Measurements from ENCODE around the gene PRAME. TPM values are rescaled to one million over a fixed set of nuclear protein-coding genes. Genes with fewer than 3 reads are reported as not detected.

Gene PRAME
- total RNA-seq, 1 donor from 2014 or later = not detected

GRCh38 chr22:22548910-22549309 lies 10.2 kb downstream of the PRAME start:
- FAIRE-seq (no peak), DNase-seq (ENCODE audit: low read depth) (no peak)
- H2AFZ ChIP-seq (ENCODE audit: low read depth, low read length) = no peak overlapping the region
- H3K4me2 ChIP-seq (ENCODE audit: low read length) = no peak overlapping the region
- no peaks in the 10 kb centered on the region for H3K9me3 ChIP-seq (ENCODE audit: insufficient read depth, low read depth, low read length)
- no peaks in the 10 kb centered on the region for H3K9me3 Mint-ChIP-seq (ENCODE audit: unreplicated experiment)
- no peak overlapping the region for H3K9ac ChIP-seq (ENCODE audit: low read length)
- H3K27me3 Mint-ChIP-seq (ENCODE audit: low read depth, unreplicated experiment) = peaks cover 64% of the 10 kb centered on the region
- H3K4me3 ChIP-seq (ENCODE audit: insufficient read depth, low read depth, low read length) = no peak overlapping the region
- no peak overlapping the region for H3K4me3 Mint-ChIP-seq (ENCODE audit: unreplicated experiment)
- no peak for TF ChIP-seq CTCF (IDR thresholded peaks at IDR 0.05; ENCODE audit: insufficient read depth, low read depth, low read length)
- no peak for TF ChIP-seq EZH2 (IDR thresholded peaks at IDR 0.05; ENCODE audit: insufficient read depth, low read length)
- no peaks in the 10 kb centered on the region for H3K27me3 ChIP-seq (ENCODE audit: insufficient read depth, low read length)
- H3K27ac ChIP-seq (ENCODE audit: low read depth, low read length) = no peak overlapping the region
- no peak overlapping the region for H3K27ac Mint-ChIP-seq (ENCODE audit: unreplicated experiment)
- no peaks in the 10 kb centered on the region for H3K36me3 Mint-ChIP-seq (ENCODE audit: low read depth, unreplicated experiment)
- no peaks in the 10 kb centered on the region for H3K36me3 ChIP-seq (ENCODE audit: insufficient read depth, low read length)
- no peaks in the 10 kb centered on the region for H3K4me1 ChIP-seq (ENCODE audit: insufficient read depth, low read length)
- H3K4me1 Mint-ChIP-seq (ENCODE audit: low read depth, unreplicated experiment) = peaks cover 2% of the 10 kb centered on the region
- no peaks in the 10 kb centered on the region for H3K79me2 ChIP-seq (ENCODE audit: insufficient read depth, low read length)
- no peaks in the 10 kb centered on the region for H4K20me1 ChIP-seq (ENCODE audit: insufficient read depth, low read length)

- H3K27me3 ChIP-seq (ENCODE audit: insufficient read depth, low read length) = no peaks in the 10 kb centered on the region
- H3K4me1 ChIP-seq (ENCODE audit: insufficient read depth, low read length) = no peaks in the 10 kb centered on the region
- no peak overlapping the region for H3K4me2 ChIP-seq (ENCODE audit: low read length)
- no peak overlapping the region for H3K27ac ChIP-seq (ENCODE audit: low read depth, low read length)
- Mint-ChIP-seq H3K36me3 (ENCODE audit: low read depth, unreplicated experiment) (no peaks in the 10 kb centered on the region), H3K4me1 (ENCODE audit: low read depth, unreplicated experiment) (peaks cover 1% of the 10 kb centered on the region), H3K27me3 (ENCODE audit: low read depth, unreplicated experiment) (peaks cover 62% of the 10 kb centered on the region), H3K4me3 (ENCODE audit: unreplicated experiment) (no peak overlapping the region), H3K9me3 (ENCODE audit: unreplicated experiment) (no peaks in the 10 kb centered on the region), H3K27ac (ENCODE audit: unreplicated experiment) (no peak overlapping the region)
- H3K79me2 ChIP-seq (ENCODE audit: insufficient read depth, low read length) = no peaks in the 10 kb centered on the region
- no peaks in the 10 kb centered on the region for H3K36me3 ChIP-seq (ENCODE audit: insufficient read depth, low read length)
- TF ChIP-seq EZH2 (IDR thresholded peaks at IDR 0.05; ENCODE audit: insufficient read depth, low read length) (no peak), CTCF (IDR thresholded peaks at IDR 0.05; ENCODE audit: insufficient read depth, low read depth, low read length) (no peak)
- no peak overlapping the region for H3K4me3 ChIP-seq (ENCODE audit: insufficient read depth, low read depth, low read length)
- DNase-seq (ENCODE audit: low read depth) (no peak), FAIRE-seq (no peak)
- no peak overlapping the region for H2AFZ ChIP-seq (ENCODE audit: low read depth, low read length)
- no peaks in the 10 kb centered on the region for H3K9me3 ChIP-seq (ENCODE audit: insufficient read depth, low read depth, low read length)
- no peaks in the 10 kb centered on the region for H4K20me1 ChIP-seq (ENCODE audit: insufficient read depth, low read length)
- no peak overlapping the region for H3K9ac ChIP-seq (ENCODE audit: low read length)
Observed at GRCh38 chr22:22548317-22548716, 10.7 kb downstream of the PRAME start.

GRCh38 chr22:22547692-22548300 lies 11.3 kb downstream of the PRAME start:
- no peaks in the 10 kb centered on the region for H4K20me1 ChIP-seq (ENCODE audit: insufficient read depth, low read length)
- Mint-ChIP-seq H3K4me3 (ENCODE audit: unreplicated experiment) (no peak overlapping the region), H3K4me1 (ENCODE audit: low read depth, unreplicated experiment) (no peaks in the 10 kb centered on the region), H3K27me3 (ENCODE audit: low read depth, unreplicated experiment) (peaks cover 64% of the 10 kb centered on the region), H3K27ac (ENCODE audit: unreplicated experiment) (no peak overlapping the region), H3K36me3 (ENCODE audit: low read depth, unreplicated experiment) (no peaks in the 10 kb centered on the region), H3K9me3 (ENCODE audit: unreplicated experiment) (no peaks in the 10 kb centered on the region)
- no peaks in the 10 kb centered on the region for H3K9me3 ChIP-seq (ENCODE audit: insufficient read depth, low read depth, low read length)
- no peaks in the 10 kb centered on the region for H3K79me2 ChIP-seq (ENCODE audit: insufficient read depth, low read length)
- H3K27me3 ChIP-seq (ENCODE audit: insufficient read depth, low read length) = no peaks in the 10 kb centered on the region
- DNase-seq (ENCODE audit: low read depth) (no peak), FAIRE-seq (no peak)
- TF ChIP-seq CTCF (IDR thresholded peaks at IDR 0.05; ENCODE audit: insufficient read depth, low read depth, low read length) = no peak
- TF ChIP-seq EZH2 (IDR thresholded peaks at IDR 0.05; ENCODE audit: insufficient read depth, low read length) = no peak
- no peak overlapping the region for H3K4me3 ChIP-seq (ENCODE audit: insufficient read depth, low read depth, low read length)
- no peak overlapping the region for H3K9ac ChIP-seq (ENCODE audit: low read length)
- no peaks in the 10 kb centered on the region for H3K4me1 ChIP-seq (ENCODE audit: insufficient read depth, low read length)
- H2AFZ ChIP-seq (ENCODE audit: low read depth, low read length) = no peak overlapping the region
- no peak overlapping the region for H3K27ac ChIP-seq (ENCODE audit: low read depth, low read length)
- no peaks in the 10 kb centered on the region for H3K36me3 ChIP-seq (ENCODE audit: insufficient read depth, low read length)
- H3K4me2 ChIP-seq (ENCODE audit: low read length) = no peak overlapping the region

All from astrocyte (in vitro differentiated cells and primary cell).